Neuronal stem cell (in vitro differentiated cells): ENCODE measurements around the gene MEGF10.
"Not testable (repeated sequence)": the region's sequence is repeated elsewhere in the genome, so short reads cannot be mapped to it uniquely, and the experiment has no call there.

Experiments used
- DNase-seq: peaks from one replicate; pipeline ENCODE4 v3.0.0-alpha.2; 2013; ENCODE audit warnings: low spot score
- H2AFZ ChIP-seq: one replicate; pipeline ENCODE4 v1.6.1; 2013; ENCODE audit warnings: mild to moderate bottlenecking, low read length, inconsistent platforms
- H2AK5ac ChIP-seq: 2 replicates; pipeline ENCODE4 v1.6.1; 2013; ENCODE audit warnings: low read depth, mild to moderate bottlenecking, inconsistent platforms, low read length, moderate library complexity, mixed read lengths
- H2BK120ac ChIP-seq: 2 replicates; pipeline ENCODE4 v1.6.1; 2013; ENCODE audit warnings: low read depth, mild to moderate bottlenecking, inconsistent platforms, low read length, moderate library complexity, mixed read lengths
- H2BK12ac ChIP-seq: one replicate; pipeline ENCODE4 v1.6.1; 2013; ENCODE audit warnings: low read length, inconsistent platforms
- H2BK15ac ChIP-seq: 2 replicates; pipeline ENCODE4 v1.6.1; 2013; ENCODE audit warnings: mild to moderate bottlenecking, low read length, inconsistent platforms, mixed read lengths
- H2BK5ac ChIP-seq: one replicate; pipeline ENCODE4 v1.6.1; 2013; ENCODE audit warnings: inconsistent platforms, mild to moderate bottlenecking, low read length, moderate library complexity
- H3K14ac ChIP-seq: one replicate; pipeline ENCODE4 v1.6.1; 2013; ENCODE audit warnings: low read length, inconsistent platforms
- H3K18ac ChIP-seq: 2 replicates; pipeline ENCODE4 v1.6.1; 2013; ENCODE audit warnings: low read length, inconsistent platforms
- H3K23ac ChIP-seq: 2 replicates; pipeline ENCODE4 v1.6.1; 2013; ENCODE audit warnings: low read depth, mild to moderate bottlenecking, mixed read lengths, low read length, inconsistent platforms; ENCODE audit not compliant: poor library complexity
- H3K27ac ChIP-seq: replicated peaks from 3 replicates; pipeline ENCODE4 v1.5.1; 2013; ENCODE audit warnings: low read length, inconsistent platforms
- H3K27me3 ChIP-seq, 3 experiments: 2 replicates each; pipeline ENCODE4 v1.6.1; 2013; ENCODE audit warnings: low read length in 3 of 3, mild to moderate bottlenecking in 2 of 3, inconsistent platforms in 1 of 3, low read depth in 1 of 3, mixed read lengths in 1 of 3, moderate library complexity in 1 of 3; ENCODE audit not compliant: control insufficient read depth in 3 of 3, insufficient read depth in 3 of 3
- H3K36me3 ChIP-seq, 2 donors: replicated peaks in 1 of 2; 2 replicates each; pipeline ENCODE4 v1.6.1; 2013; ENCODE audit warnings: low read length in 2 of 2; ENCODE audit not compliant: control insufficient read depth in 2 of 2, insufficient read depth in 2 of 2
- H3K4ac ChIP-seq: 2 replicates; pipeline ENCODE4 v1.6.1; 2013; ENCODE audit warnings: inconsistent platforms, mild to moderate bottlenecking, low read length, moderate library complexity
- H3K4me1 ChIP-seq, 2 donors: 1 replicate in 1 of 2; 2 replicates in 1 of 2; pipeline ENCODE4 v1.6.1; 2013; ENCODE audit warnings: low read length in 2 of 2, low read depth in 1 of 2; ENCODE audit not compliant: control insufficient read depth in 2 of 2, insufficient read depth in 1 of 2
- H3K4me2 ChIP-seq: one replicate; pipeline ENCODE4 v1.6.1; 2013; ENCODE audit warnings: mild to moderate bottlenecking, low read length, inconsistent platforms; ENCODE audit not compliant: insufficient read depth, poor library complexity, severe bottlenecking
- H3K4me3 ChIP-seq, 2 donors: 2 replicates each; pipeline ENCODE4 v1.5.1; 2013; ENCODE audit warnings: low read length in 2 of 2, mild to moderate bottlenecking in 2 of 2, inconsistent platforms in 1 of 2, moderate library complexity in 1 of 2
- H3K79me1 ChIP-seq: one replicate; pipeline ENCODE4 v1.6.1; 2013; ENCODE audit warnings: low read depth, mild to moderate bottlenecking, inconsistent platforms, low read length, moderate library complexity
- H3K9ac ChIP-seq: one replicate; pipeline ENCODE4 v1.6.1; 2013; ENCODE audit warnings: mild to moderate bottlenecking, low read depth, low read length, inconsistent platforms; ENCODE audit not compliant: poor library complexity
- H3K9me3 ChIP-seq, 2 donors: replicated peaks in 1 of 2; 2 replicates each; pipeline versions ENCODE3 to v1.6.1; 2013; ENCODE audit warnings: low read length in 2 of 2, mild to moderate bottlenecking in 2 of 2, inconsistent platforms in 1 of 2, low read depth in 1 of 2, mixed read lengths in 1 of 2, moderate library complexity in 1 of 2; ENCODE audit not compliant: control insufficient read depth in 2 of 2, insufficient read depth in 1 of 2
- H4K8ac ChIP-seq: one replicate; pipeline ENCODE4 v1.6.1; 2013; ENCODE audit warnings: low read depth, mild to moderate bottlenecking, inconsistent platforms, low read length, moderate library complexity
- H4K91ac ChIP-seq: one replicate; pipeline ENCODE4 v1.6.1; 2013; ENCODE audit warnings: low read length, low read depth, mild to moderate bottlenecking, inconsistent platforms; ENCODE audit not compliant: poor library complexity
- WGBS, 2 donors: extraction: QIAGEN DNeasy Blood & Tissue Kit; methylation state at CpG; one replicate each; pipeline ENCODE4 v1.1.7; 2013; ENCODE audit warnings: missing lambda C conversion rate in 2 of 2, mixed read lengths in 1 of 2; ENCODE audit not compliant: insufficient read length in 2 of 2, insufficient replicate concordance in 1 of 2; ENCODE audit errors: extremely low coverage in 2 of 2; 5-methylcytosine and 5-hydroxymethylcytosine counted together

MEGF10 gene

GRCh38 chr5:127306647-127307046 lies 16.1 kb downstream of the MEGF10 start:
- Histone ChIP-seq H3K4ac (no peak overlapping the region), H3K23ac (no peak overlapping the region), H3K4me1 (peaks cover 4 to 6% of the 10 kb centered on the region in 2 donors), H3K4me2 (no peak overlapping the region), H2BK5ac (no peak overlapping the region), H3K14ac (no peak overlapping the region), H2AFZ (no peak overlapping the region), H2BK12ac (no peak overlapping the region), H3K9me3 (no peaks in the 10 kb centered on the region), H2BK15ac (no peak overlapping the region), H2BK120ac (no peak overlapping the region), H3K27ac (no peak overlapping the region), H3K18ac (no peak overlapping the region), H3K36me3 (no peaks in the 10 kb centered on the region), H3K9ac (no peak overlapping the region), H3K4me3 (no peak overlapping the region), H4K8ac (no peak overlapping the region), H4K91ac (no peak overlapping the region), H3K79me1 (no peaks in the 10 kb centered on the region), H3K27me3 (no peaks in the 10 kb centered on the region), H2AK5ac (no peak overlapping the region)
- WGBS, 2 donors: no CpG with 5 or more reads among the region's 8 CpGs
- DNase-seq: no peak

- H3K36me3 ChIP-seq: no peaks in the 10 kb centered on the region
- no peak overlapping the region for H3K9ac ChIP-seq
- no peak overlapping the region for H4K91ac ChIP-seq
- H3K4me2 ChIP-seq: no peak overlapping the region
- H3K14ac ChIP-seq: no peak overlapping the region
- no peaks in the 10 kb centered on the region for H3K9me3 ChIP-seq
- no peak overlapping the region for H2AK5ac ChIP-seq
- peak; percentile 39 for DNase-seq
- H3K4ac ChIP-seq: no peak overlapping the region
- H3K27me3 ChIP-seq: no peaks in the 10 kb centered on the region
- no peaks in the 10 kb centered on the region for H3K79me1 ChIP-seq
- no peak overlapping the region for H4K8ac ChIP-seq
- H3K4me3 ChIP-seq: no peak overlapping the region
- no peak overlapping the region for H2BK15ac ChIP-seq
- H3K4me1 ChIP-seq: peaks cover 4 to 9% of the 10 kb centered on the region in 2 donors
- no peak overlapping the region for H3K23ac ChIP-seq
- no peak overlapping the region for H2BK120ac ChIP-seq
- no peak overlapping the region for H3K27ac ChIP-seq
- WGBS, 2 donors: no CpG with 5 or more reads among the region's 6 CpGs
- H3K18ac ChIP-seq: no peak overlapping the region
- H2AFZ ChIP-seq: no peak overlapping the region
- H2BK5ac ChIP-seq: no peak overlapping the region
- no peak overlapping the region for H2BK12ac ChIP-seq
These were observed 17.3 kb downstream of the MEGF10 start for GRCh38 chr5:127307868-127308267.

GRCh38 chr5:127308325-127308724 lies 17.7 kb downstream of the MEGF10 start:
- not testable (repeated sequence) for H3K14ac ChIP-seq, H3K23ac ChIP-seq, H2AK5ac ChIP-seq, H2BK120ac ChIP-seq, H2AFZ ChIP-seq, DNase-seq, H2BK5ac ChIP-seq, H2BK15ac ChIP-seq, H3K79me1 ChIP-seq, H3K4me1 ChIP-seq, H2BK12ac ChIP-seq, H3K36me3 ChIP-seq, H3K9me3 ChIP-seq, H3K4me3 ChIP-seq, H4K8ac ChIP-seq, H3K27me3 ChIP-seq, H3K4ac ChIP-seq, H3K18ac ChIP-seq, H4K91ac ChIP-seq, H3K9ac ChIP-seq, H3K4me2 ChIP-seq, H3K27ac ChIP-seq
- no CpG with 5 or more reads among the region's 7 CpGs for WGBS, 2 donors

GRCh38 chr5:127308945-127309344 lies 18.3 kb downstream of the MEGF10 start:
- H3K18ac ChIP-seq: no peak overlapping the region
- no peak overlapping the region for H2AFZ ChIP-seq
- no peak overlapping the region for H3K27ac ChIP-seq
- H3K4me2 ChIP-seq: no peak overlapping the region
- no peak for DNase-seq
- WGBS, 2 donors: no CpG with 5 or more reads among the region's 3 CpGs
- H2BK12ac ChIP-seq: no peak overlapping the region
- H3K14ac ChIP-seq: no peak overlapping the region
- no peak overlapping the region for H4K91ac ChIP-seq
- no peak overlapping the region for H3K9ac ChIP-seq
- no peak overlapping the region for H3K4me3 ChIP-seq
- no peak overlapping the region for H2AK5ac ChIP-seq
- H3K9me3 ChIP-seq: no peaks in the 10 kb centered on the region
- peaks cover 4 to 9% of the 10 kb centered on the region in 2 donors for H3K4me1 ChIP-seq
- no peak overlapping the region for H2BK5ac ChIP-seq
- no peaks in the 10 kb centered on the region for H3K27me3 ChIP-seq
- H3K36me3 ChIP-seq: no peaks in the 10 kb centered on the region
- H2BK15ac ChIP-seq: no peak overlapping the region
- H2BK120ac ChIP-seq: no peak overlapping the region
- no peak overlapping the region for H3K23ac ChIP-seq
- H4K8ac ChIP-seq: no peak overlapping the region
- H3K79me1 ChIP-seq: no peaks in the 10 kb centered on the region
- H3K4ac ChIP-seq: no peak overlapping the region
